GM19043 (cell line): ENCODE measurements around the gene ANXA6.
A peak's percentile ranks its signal among the peaks of the same experiment; 100 is the strongest.
"Not testable (repeated sequence)": the region's sequence is repeated elsewhere in the genome, so short reads cannot be mapped to it uniquely, and the experiment has no call there.

ENCODE experiments used
- ATAC-seq: cut with Tn5 transposase; IDR thresholded peaks from one replicate; pipeline ENCODE4 v1.9.1; 2021; ENCODE audit warnings: low read depth; ENCODE audit not compliant: unreplicated experiment

Gene ANXA6

GRCh38 chr5:151181818-151182523 is 24.4 kb upstream of the ANXA6 start:
- no peak for ATAC-seq

GRCh38 chr5:151180291-151180690 is 22.7 kb upstream of the ANXA6 start:
- ATAC-seq, result no peak

DNA sequence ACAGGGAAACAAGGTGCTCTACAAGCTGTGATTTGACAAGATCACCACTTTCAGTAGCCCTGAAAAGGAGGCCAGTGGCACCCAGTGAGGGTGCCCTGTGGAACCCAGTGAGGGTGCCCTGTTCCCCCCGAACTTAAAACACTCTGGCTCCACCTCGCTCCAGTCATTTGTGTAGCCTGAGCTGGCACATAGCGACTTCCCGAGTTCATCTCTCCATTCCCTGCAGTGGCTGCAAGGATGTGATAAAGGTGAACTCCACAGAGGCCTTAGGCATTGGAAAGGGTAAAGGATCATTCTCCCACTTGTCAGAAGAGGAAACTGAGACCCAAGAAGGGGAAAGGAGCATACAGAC is 21.9 kb upstream of the ANXA6 start:
- no peak for ATAC-seq

GRCh38 chr5:151178777-151179488 is 21.4 kb upstream of the ANXA6 start:
- no peak for ATAC-seq

DNA sequence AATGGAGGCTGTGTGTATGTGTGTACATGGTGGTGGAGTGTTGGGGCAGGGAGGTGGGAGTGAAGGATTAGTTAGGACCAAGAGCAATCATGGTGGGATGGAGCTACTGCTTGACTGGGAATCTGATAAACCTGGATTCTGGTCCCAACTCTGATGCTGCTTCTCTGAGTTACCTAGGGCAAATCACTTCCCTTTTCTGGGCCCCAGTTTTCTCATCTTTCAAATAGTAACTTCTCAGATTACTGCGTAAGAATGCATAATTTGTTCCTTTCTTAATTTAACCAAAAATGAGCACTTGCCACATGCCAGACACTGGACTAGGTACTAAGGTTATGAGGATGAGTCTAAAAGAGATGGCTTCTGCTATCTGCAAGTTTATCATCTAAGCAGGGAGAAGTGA is 20.8 kb upstream of the ANXA6 start:
- ATAC-seq, result no peak

GRCh38 chr5:151176268-151176667 is 18.7 kb upstream of the ANXA6 start:
- not testable (repeated sequence) for ATAC-seq

DNA sequence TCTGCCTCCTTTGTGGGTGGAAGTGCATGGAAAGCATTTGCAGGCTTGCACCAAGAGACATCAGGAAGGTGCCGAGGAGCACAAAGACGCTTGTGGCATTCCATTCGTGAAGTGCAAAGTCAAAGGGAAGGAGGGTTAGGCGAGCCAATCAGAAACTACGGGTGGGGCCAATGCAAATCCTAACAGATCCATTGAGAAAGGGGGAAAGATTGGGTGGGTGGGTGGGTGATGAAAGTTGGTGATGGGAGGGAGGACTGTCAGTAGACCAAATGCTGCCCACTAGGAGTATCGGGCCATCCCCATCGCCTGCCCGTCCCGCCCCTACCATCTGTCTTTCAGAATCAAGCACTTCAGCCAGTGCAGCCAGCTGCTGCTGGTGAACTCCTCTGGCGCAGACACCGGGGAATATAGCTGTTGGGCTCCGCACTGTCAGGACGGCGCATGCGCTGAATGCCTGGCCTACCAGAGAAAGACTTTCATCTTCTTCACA is 17.1 kb upstream of the ANXA6 start:
- no peak for ATAC-seq

DNA sequence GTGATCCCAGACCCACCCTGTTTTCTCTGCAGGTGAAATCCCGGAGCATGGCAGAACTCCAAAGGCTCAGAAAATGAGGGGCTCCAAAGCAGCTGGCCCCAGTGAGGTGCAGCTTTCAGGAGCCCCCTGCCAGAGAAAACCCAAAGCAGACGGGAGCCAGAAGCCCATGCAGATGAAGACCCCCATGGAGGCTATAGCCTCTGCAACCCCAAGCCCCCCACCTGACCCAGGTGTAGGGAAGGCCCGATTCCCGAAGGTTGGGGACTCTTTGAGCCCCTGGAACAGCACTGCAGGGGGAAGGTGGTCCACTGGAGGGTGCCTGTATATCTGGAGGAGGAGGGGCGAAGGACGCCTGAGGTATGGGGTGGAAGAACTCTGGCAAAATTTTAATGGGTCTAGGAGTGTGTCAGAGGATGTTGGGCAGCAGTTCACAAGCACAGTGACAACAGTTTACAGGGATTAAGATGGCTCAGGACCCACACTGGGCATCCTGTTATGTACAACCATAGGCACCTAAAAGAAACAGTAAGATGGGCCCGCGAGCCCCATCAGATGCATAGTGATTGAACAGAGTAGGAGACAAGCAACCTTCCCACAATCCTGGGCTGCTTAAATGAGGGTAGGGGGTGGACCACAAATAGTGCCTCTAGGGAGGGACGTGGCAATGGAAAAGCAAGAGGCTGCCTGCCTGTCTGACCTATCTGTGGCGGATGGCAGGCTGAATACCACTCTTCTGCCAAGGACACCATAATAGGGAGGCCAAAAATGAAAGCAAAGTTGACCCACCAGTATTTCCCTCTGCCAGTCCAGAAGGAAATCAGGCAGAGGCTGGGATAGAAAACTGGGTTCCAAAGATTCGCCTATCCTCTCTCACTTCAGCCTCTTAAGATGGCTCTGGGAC is 16.4 kb upstream of the ANXA6 start:
- ATAC-seq, result no peak

GRCh38 chr5:151171529-151171928 is 13.9 kb upstream of the ANXA6 start:
- ATAC-seq, result no peak

DNA sequence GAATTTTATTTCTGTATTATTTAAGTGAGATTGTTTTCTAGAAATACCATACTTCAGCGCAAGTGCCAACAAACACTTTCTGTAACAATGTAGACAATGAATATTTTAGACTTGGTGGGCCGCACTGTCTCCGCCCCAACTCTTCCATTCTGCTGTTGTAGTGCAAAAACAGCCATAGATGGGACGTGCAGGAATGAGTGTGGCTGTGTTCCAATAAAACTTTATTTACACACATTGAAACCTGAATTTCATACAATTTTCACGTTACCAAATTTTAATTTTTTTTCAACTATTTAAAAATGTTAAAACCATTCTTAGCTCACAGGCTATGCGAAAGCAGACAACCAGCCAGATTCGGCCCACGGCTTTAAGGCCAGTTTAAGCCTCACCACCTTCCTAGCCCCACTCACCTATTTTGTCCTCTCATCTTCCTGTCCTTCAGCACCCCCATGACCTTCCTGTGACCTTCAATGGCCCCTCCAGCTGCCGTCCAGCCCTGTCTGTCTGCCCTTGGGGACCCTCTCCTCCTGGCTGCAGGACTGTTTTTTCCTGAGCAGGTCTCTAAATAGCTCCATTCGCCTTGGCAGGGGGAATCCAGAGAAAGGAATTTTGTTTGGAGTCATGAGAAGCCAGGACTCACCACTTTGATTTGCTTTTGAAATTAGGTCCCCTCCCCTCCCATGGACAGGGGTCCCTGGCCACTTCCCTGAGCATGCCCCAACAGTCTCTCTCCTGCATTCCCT is 11.2 kb upstream of the ANXA6 start:
- no peak for ATAC-seq

GRCh38 chr5:151167022-151167421 is 9.4 kb upstream of the ANXA6 start:
- no peak for ATAC-seq

GRCh38 chr5:151164687-151165392 is 7.3 kb upstream of the ANXA6 start:
- peak; percentile 87 for ATAC-seq

DNA sequence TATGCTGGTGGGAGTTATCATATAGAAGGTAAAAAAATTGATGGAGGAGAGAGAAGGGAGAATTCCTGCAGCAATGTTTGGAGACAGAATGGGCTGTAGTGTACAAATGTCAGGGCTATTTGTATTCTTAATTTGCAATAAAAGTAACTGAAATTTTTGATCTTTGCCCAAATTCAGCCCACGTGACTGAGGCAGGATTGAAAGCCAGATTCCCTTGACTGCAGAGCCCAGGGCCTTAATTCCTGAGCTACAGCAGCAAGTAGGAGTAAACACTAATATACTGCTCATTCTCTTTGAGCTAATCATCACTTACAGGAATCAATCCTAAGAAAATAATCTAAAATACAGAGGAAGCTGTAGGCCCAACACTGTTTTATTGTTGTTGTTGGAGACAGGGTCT is 5.2 kb upstream of the ANXA6 start:
- ATAC-seq, result no peak

GRCh38 chr5:151159649-151160373 is 2.2 kb upstream of the ANXA6 start:
- no peak for ATAC-seq

GRCh38 chr5:151158287-151158661 is 695 bp upstream of the ANXA6 start:
- no peak for ATAC-seq

DNA sequence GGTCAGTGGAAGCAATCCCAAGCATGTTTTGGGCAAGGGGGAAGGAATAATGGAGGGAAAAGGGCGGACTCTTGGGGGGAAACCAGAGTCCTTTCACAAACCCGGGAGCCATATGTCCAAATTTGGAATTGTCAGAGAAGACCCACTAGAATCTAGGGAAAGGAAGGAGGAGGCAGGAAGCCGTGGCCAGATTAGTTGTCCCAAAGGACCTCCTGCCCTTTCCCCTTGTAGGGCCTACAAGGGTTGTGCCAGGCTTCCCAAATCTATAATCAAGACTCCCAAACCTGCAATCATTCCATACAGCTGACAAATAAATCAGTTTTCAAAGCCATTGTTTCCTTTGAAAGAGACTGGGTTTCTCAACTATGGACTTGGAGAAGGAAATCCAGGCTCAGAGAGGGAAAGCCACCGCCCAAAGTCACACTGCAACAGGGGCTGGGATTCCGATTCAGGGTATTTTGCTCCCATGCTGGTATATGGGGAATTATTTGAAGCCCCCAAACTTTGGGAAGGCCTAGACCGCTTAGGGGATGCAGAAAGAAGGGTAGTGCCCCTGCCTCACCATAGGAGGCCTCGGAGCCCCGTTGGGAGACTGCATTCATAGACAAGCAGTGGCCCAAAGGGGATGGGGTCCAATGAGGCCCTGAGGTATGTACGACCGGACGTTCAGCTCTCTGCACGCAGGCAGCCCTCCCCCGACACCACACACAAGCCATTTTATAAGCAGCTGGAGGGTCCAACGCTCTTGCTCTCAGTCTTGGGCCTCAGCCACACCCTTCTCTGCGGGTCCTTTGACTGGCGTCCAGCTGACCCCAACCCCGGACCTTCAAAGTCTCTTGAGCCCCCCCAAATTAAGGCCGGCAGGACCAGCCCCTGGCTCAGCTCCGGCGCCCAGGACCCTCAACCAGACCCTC is 815 bp downstream of the ANXA6 start:
- ATAC-seq, result no peak

GRCh38 chr5:151155775-151156506 is 1.6 kb downstream of the ANXA6 start:
- ATAC-seq, result no peak
